HL-60 (cell line): ENCODE data around the gene ASPRV1.

Source experiments
- CTCF ChIP-seq: IDR thresholded peaks from one replicate; pipeline ENCODE4 v1.5.1; 2011; ENCODE audit warnings: low read length, control low read depth, inconsistent platforms; ENCODE audit not compliant: insufficient read depth
- GABPA ChIP-seq: IDR thresholded peaks from 2 replicates; pipeline ENCODE4 v1.6.1; 2012; ENCODE audit warnings: low read depth
- POLR2AphosphoS5 ChIP-seq: IDR thresholded peaks from 2 replicates; pipeline ENCODE4 v1.6.1; 2012; ENCODE audit warnings: low read depth
- TF ChIP-seq, protein P1 (sequence below): IDR thresholded peaks from 2 replicates; pipeline ENCODE4 v1.6.1; 2012; ENCODE audit warnings: low read depth; ENCODE audit not compliant: insufficient replicate concordance

GRCh38 chr2:69966496-69966895, 5.1 kb upstream of the ASPRV1 start:
- TF ChIP-seq CTCF, result no peak
- no peak for TF ChIP-seq POLR2AphosphoS5
- TF ChIP-seq, protein P1, sequence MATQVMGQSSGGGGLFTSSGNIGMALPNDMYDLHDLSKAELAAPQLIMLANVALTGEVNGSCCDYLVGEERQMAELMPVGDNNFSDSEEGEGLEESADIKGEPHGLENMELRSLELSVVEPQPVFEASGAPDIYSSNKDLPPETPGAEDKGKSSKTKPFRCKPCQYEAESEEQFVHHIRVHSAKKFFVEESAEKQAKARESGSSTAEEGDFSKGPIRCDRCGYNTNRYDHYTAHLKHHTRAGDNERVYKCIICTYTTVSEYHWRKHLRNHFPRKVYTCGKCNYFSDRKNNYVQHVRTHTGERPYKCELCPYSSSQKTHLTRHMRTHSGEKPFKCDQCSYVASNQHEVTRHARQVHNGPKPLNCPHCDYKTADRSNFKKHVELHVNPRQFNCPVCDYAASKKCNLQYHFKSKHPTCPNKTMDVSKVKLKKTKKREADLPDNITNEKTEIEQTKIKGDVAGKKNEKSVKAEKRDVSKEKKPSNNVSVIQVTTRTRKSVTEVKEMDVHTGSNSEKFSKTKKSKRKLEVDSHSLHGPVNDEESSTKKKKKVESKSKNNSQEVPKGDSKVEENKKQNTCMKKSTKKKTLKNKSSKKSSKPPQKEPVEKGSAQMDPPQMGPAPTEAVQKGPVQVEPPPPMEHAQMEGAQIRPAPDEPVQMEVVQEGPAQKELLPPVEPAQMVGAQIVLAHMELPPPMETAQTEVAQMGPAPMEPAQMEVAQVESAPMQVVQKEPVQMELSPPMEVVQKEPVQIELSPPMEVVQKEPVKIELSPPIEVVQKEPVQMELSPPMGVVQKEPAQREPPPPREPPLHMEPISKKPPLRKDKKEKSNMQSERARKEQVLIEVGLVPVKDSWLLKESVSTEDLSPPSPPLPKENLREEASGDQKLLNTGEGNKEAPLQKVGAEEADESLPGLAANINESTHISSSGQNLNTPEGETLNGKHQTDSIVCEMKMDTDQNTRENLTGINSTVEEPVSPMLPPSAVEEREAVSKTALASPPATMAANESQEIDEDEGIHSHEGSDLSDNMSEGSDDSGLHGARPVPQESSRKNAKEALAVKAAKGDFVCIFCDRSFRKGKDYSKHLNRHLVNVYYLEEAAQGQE, result no peak
- TF ChIP-seq GABPA, result no peak
